D721Med (cell line): Measurements from ENCODE around the gene C7orf25.

Experiments
- DNase-seq: peaks from one replicate; pipeline ENCODE4 v3.0.0; 2011; ENCODE audit warnings: low spot score; ENCODE audit not compliant: insufficient read length
- FAIRE-seq: peaks from 2 replicates; lab custom pipeline; 2011; peaks lifted over from hg19 to GRCh38; lab: Jason Lieb, UNC
- TF ChIP-seq, protein P1 (sequence below): IDR thresholded peaks from 2 replicates; pipeline ENCODE4 v1.5.1; 2012; ENCODE audit warnings: mild to moderate bottlenecking, control low read depth; ENCODE audit not compliant: insufficient read depth; ENCODE audit errors: missing control alignments

C7orf25 gene

DNA sequence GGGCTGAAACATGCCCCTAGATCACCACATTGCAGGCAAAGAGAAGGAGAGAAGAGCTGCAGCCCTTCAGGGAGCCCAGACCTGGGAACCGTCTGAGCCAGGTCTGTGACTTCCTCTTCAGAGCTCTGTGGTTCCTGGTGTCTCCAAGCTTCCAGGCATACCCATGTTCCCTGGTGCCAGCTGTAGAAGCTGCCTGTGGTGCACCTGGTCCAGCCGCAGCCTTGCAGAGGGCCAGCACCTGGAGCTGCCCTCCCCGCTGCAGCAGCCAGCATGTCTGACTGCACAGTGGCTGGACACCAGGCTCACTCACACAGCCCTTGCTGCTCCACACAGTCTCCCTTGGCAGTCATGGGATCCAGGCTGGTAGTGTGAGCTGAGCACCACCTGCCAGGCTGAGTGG, 33.6 kb downstream of the C7orf25 start:
- DNase-seq (no peak), FAIRE-seq (no peak)
- TF ChIP-seq, protein P1, sequence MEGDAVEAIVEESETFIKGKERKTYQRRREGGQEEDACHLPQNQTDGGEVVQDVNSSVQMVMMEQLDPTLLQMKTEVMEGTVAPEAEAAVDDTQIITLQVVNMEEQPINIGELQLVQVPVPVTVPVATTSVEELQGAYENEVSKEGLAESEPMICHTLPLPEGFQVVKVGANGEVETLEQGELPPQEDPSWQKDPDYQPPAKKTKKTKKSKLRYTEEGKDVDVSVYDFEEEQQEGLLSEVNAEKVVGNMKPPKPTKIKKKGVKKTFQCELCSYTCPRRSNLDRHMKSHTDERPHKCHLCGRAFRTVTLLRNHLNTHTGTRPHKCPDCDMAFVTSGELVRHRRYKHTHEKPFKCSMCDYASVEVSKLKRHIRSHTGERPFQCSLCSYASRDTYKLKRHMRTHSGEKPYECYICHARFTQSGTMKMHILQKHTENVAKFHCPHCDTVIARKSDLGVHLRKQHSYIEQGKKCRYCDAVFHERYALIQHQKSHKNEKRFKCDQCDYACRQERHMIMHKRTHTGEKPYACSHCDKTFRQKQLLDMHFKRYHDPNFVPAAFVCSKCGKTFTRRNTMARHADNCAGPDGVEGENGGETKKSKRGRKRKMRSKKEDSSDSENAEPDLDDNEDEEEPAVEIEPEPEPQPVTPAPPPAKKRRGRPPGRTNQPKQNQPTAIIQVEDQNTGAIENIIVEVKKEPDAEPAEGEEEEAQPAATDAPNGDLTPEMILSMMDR = no peak

DNA sequence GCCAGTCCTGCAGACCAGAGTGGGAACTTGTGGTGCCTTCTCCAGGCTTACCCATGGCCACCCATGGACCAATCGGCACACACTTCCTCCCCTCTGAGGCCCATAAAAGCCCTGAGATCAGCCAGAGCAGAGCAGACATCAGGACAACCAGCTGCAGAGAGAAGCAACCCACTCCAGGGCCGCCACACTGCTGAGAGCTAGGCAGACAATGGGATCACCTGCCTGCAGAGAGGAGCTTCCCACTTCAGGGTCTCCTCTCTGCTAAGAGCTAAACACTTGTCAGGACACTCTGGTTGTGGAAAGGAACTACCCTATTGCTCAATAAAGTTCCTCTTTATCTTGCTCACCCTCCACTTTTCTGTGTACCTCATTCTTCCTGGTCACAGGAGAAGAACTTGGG, 34.0 kb downstream of the C7orf25 start:
- TF ChIP-seq, protein P1 = no peak
- DNase-seq = no peak
- no peak for FAIRE-seq

DNA sequence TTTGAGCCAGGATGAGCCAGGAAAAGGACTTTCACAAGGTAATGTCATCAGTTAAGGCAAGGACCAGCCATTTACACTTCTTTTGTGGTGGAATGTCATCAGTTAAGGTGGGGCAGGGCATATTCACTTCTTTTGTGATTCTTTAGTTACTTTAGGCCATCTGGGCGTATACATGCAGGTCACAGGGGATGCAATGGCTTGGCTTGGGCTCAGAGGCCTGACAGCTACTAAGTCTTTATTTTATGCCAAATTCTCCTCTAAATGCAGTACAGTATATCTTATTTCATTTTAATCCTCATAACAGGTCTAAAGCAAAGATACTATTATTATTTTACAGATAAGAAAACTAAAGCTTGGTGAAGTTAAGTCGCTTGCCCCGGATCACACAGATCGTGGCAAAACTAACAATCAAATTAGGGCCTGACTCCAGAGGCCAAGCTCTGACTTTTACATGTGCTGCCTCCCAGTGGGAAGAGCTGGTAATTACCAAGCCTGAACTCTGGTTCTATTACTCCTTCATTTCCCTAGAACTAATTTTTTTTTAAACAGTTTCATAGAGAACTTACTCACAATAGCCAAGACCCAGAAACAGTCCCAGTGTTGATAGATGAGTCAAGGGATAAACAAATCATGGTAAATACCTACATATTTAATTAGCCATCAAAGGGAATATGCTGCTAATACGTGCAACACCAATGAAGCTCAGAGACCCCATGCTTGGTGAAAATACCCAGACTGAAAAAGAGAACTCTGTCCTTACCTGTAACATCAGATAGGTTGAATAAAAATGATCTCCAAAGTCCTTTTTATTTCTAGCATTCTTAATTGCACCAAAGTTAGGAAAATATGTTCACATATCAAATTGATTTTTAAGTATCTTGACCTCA, 35.4 kb downstream of the C7orf25 start:
- DNase-seq (peak; percentile 28), FAIRE-seq (no peak)
- TF ChIP-seq, protein P1 = peak; percentile 65

DNA sequence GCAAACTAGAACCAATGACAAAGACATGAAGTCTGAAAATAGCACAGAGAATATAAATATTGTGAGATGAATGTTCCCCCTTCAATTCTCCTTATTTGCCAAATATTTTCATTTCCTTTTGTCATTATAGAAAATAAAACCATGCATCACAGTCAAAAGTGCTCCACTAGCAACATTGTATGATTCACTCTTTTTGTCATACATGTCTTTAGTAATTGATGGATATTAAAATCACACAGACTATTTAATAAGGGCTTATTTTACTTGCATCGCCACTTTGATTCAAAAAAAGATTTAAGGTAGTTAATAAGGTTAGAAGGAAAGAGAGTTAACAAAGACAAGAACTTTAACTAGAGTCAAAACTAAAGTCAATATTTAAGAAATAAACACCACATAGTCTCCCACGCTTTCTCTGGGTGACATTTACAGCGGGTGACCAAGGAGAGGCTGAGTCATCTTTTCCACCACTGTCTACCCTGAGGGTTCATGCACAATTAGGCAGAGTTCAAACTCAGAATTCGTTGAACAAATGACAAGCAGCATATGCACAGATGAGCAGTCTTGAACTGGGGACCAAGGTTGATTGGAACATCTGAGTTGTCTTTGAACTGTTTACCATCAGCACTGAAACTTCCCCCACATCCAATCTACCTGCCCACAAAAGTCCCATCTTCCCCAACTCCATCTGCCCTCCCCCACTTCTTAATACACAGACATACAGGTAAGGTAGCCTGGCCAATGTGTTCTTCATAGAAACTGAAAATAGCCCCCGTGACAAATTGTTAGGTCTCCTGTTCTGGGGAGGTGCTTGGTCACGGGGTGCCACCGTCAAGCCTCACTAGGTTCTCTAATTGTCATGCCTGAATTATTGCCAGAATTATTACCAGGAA, 42.5 kb downstream of the C7orf25 start:
- TF ChIP-seq, protein P1 = no peak
- FAIRE-seq (no peak), DNase-seq (no peak)

DNA sequence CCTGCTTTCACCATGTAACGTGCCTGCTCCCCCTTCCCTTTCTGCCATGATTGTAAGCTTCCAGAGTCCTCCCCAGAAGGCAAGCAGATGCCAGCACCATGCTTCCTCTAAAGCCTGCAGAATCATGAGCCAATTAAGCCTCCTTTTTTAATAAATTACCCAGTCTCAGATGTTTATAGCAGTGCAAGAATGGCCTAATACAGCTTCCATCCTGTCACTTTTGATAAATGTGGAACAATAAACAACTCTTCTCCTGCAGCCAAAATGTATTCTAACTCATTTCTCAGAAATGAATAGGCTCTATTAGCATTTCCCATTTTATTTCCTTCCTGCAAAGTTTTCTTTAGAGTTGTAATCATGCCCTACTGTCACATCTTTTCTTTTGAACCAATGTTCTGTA, 43.4 kb downstream of the C7orf25 start:
- FAIRE-seq (no peak), DNase-seq (no peak)
- TF ChIP-seq, protein P1 = no peak
